ENCODE results near the gene ZNHIT2. TPM values are rescaled to one million over a fixed set of nuclear protein-coding genes. Genes with fewer than 3 reads are reported as not detected.
A peak's percentile ranks its signal among the peaks of the same experiment; 100 is the strongest.

Gene ZNHIT2
- total RNA-seq, 2 experiments from 2014 or later = 11.5 to 32.4 TPM

GRCh38 chr11:65112546-65113360, 4.7 kb downstream of the ZNHIT2 start:
- Histone ChIP-seq H3K4me1 (ENCODE audit: insufficient read depth, low read length, poor library complexity, severe bottlenecking) (peaks cover 55% of the 10 kb centered on the region), H2AFZ (ENCODE audit: low read length) (peak overlapping the region; percentile 49; the same call in 1 of the 2 replicates), H4K20me1 (ENCODE audit: insufficient read depth, low read length) (peaks cover 8% of the 10 kb centered on the region; the same call in 1 of the 2 replicates), H3K9me3 (ENCODE audit: low read length) (no peaks in the 10 kb centered on the region), H3K79me2 (ENCODE audit: insufficient read depth, low read depth, low read length) (peaks cover 13% of the 10 kb centered on the region), H3K9me2 (ENCODE audit: insufficient read depth, low read length) (no peaks in the 10 kb centered on the region), H3K27ac (ENCODE audit: low read depth, low read length, poor library complexity, severe bottlenecking) (peak overlapping the region; percentile 73), H3K4me2 (ENCODE audit: low read length) (peak overlapping the region; percentile 91), H3K4me3 (ENCODE audit: low read depth, low read length, poor library complexity, severe bottlenecking) (peak overlapping the region; percentile 69), H3K36me3 (ENCODE audit: insufficient read depth, low read length) (peaks cover 49% of the 10 kb centered on the region)
- TF ChIP-seq EZH2phosphoT487 (IDR thresholded peaks at IDR 0.05; ENCODE audit: borderline replicate concordance, low read depth, low read length) = no peak
- TF ChIP-seq CTCF (conservative IDR thresholded peaks at IDR 0.05; ENCODE audit: low read length) = peak; percentile 90
- peak; percentile 80 for DNase-seq (ENCODE audit: low spot score)
- POLR2A ChIA-PET = interaction anchor here (1.0 to 2.1 kb wide), 4 partner anchors 19 to 385 kb away, joined by 3 to 10 read pairs (median 4); no protein-coding TSS in a partner anchor
- CTCF ChIA-PET (ENCODE audit: unreplicated experiment) = interaction anchor here (0.9 to 1.7 kb wide), 2 partner anchors 9 to 261 kb away, joined by 3 to 4 read pairs; partner anchors contain the start of gene FAU
- BruUV-seq (replicated peaks) = no TSS peak
- intact Hi-C loops (cut with micrococcal nuclease; ENCODE audit: unreplicated experiment) = loop anchor here (10.0 kb wide), 1 partner anchor 338 kb away; the partner anchor contains the start of gene SF1

GRCh38 chr11:65111744-65112545, 5.6 kb downstream of the ZNHIT2 start, which contains the start of gene TM7SF2:
Gene TM7SF2 (plus strand): TSS chr11:65111872. CDS start chr11:65112016, 144 bp downstream.
- H3K36me3 ChIP-seq (ENCODE audit: insufficient read depth, low read length) = peaks cover 47% of the 10 kb centered on the region
- H3K79me2 ChIP-seq (ENCODE audit: insufficient read depth, low read depth, low read length) = peaks cover 11% of the 10 kb centered on the region
- ChIA-PET CTCF (ENCODE audit: unreplicated experiment) (interaction anchor here (0.9 to 1.7 kb wide), 3 partner anchors 10 to 261 kb away, joined by 3 to 4 read pairs (median 4); partner anchors contain the start of gene FAU), POLR2A (interaction anchor here (1.0 to 2.2 kb wide), 5 partner anchors 13 to 386 kb away, joined by 3 to 14 read pairs (median 4); no protein-coding TSS in a partner anchor)
- peak within 1 kb of the TSS; percentile 69 for H3K4me3 ChIP-seq (ENCODE audit: low read depth, low read length, poor library complexity, severe bottlenecking)
- no TSS peak for BruUV-seq (replicated peaks)
- DNase-seq (ENCODE audit: low spot score) = peak; percentile 97
- peak within 1 kb of the TSS; percentile 73 for H3K27ac ChIP-seq (ENCODE audit: low read depth, low read length, poor library complexity, severe bottlenecking)
- H4K20me1 ChIP-seq (ENCODE audit: insufficient read depth, low read length) = peaks cover 8% of the 10 kb centered on the region; the same call in 1 of the 2 replicates
- H3K4me1 ChIP-seq (ENCODE audit: insufficient read depth, low read length, poor library complexity, severe bottlenecking) = peaks cover 55% of the 10 kb centered on the region
- H2AFZ ChIP-seq (ENCODE audit: low read length) = peak within 1 kb of the TSS; percentile 49; the same call in 1 of the 2 replicates
- H3K9me3 ChIP-seq (ENCODE audit: low read length) = no peaks in the 10 kb centered on the region
- no peak for TF ChIP-seq EZH2phosphoT487 (IDR thresholded peaks at IDR 0.05; ENCODE audit: borderline replicate concordance, low read depth, low read length)
- no peak for TF ChIP-seq CTCF (conservative IDR thresholded peaks at IDR 0.05; ENCODE audit: low read length)
- intact Hi-C loops (cut with micrococcal nuclease; ENCODE audit: unreplicated experiment) = loop anchor here (1.0 to 10.0 kb wide), 4 partner anchors 99 to 337 kb away; partner anchors contain the start of genes CDC42EP2 and SF1
- H3K4me2 ChIP-seq (ENCODE audit: low read length) = peak within 1 kb of the TSS; percentile 91
- no peaks in the 10 kb centered on the region for H3K9me2 ChIP-seq (ENCODE audit: insufficient read depth, low read length)
